ENCODE results near the gene CUBN.

Gene CUBN

GRCh38 chr10:16863766-16864165, 265.8 kb downstream of the CUBN start:
- Histone ChIP-seq H3K9ac (ENCODE audit: low read depth, low read length) (no peak overlapping the region), H3K27me3 (ENCODE audit: control insufficient read depth, insufficient read depth, low read length) (no peaks in the 10 kb centered on the region), H3K4me1 (ENCODE audit: control insufficient read depth, insufficient read depth, low read length) (peaks cover 11% of the 10 kb centered on the region), H3K36me3 (ENCODE audit: insufficient read depth, low read length) (no peaks in the 10 kb centered on the region), H3K4me2 (ENCODE audit: low read length) (no peak overlapping the region), H3K4me3 (ENCODE audit: low read length) (no peak overlapping the region), H3K9me3 (replicated peaks; ENCODE audit: low read length) (no peaks in the 10 kb centered on the region)

GRCh38 chr10:16857419-16857818, 272.2 kb downstream of the CUBN start:
- Histone ChIP-seq H3K36me3 (ENCODE audit: insufficient read depth, low read length) (no peaks in the 10 kb centered on the region), H3K9me3 (replicated peaks; ENCODE audit: low read length) (no peaks in the 10 kb centered on the region), H3K4me1 (ENCODE audit: control insufficient read depth, insufficient read depth, low read length) (peaks cover 4% of the 10 kb centered on the region)

DNA sequence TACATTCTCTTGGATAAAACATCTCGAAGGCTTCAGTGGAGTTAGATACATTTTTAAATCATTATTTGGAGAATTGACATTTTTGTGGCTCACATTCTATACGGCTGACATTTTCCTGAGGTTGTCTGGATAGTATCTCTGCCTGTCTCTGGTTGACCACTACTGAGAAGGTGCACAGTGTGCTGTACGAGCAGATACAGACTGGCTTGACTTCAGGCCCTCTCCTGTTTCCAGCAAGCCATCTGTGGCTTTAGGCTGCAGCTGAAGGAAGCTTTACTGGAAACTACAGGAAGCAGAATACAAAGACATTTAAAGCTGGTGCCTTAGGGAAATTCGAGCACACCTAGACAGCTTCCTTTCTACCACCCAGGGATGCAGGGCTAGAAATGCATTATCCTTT, 273.0 kb downstream of the CUBN start:
- Histone ChIP-seq H3K4me3 (ENCODE audit: low read length) (no peak overlapping the region), H3K9me3 (replicated peaks; ENCODE audit: low read length) (no peaks in the 10 kb centered on the region), H3K36me3 (ENCODE audit: insufficient read depth, low read length) (no peaks in the 10 kb centered on the region), H3K27me3 (ENCODE audit: control insufficient read depth, insufficient read depth, low read length) (no peaks in the 10 kb centered on the region), H3K9ac (ENCODE audit: low read depth, low read length) (no peak overlapping the region), H3K4me2 (ENCODE audit: low read length) (no peak overlapping the region), H3K4me1 (ENCODE audit: control insufficient read depth, insufficient read depth, low read length) (peaks cover 4% of the 10 kb centered on the region)

More at GRCh38 chr10:16857419-16857818, 272.2 kb downstream of the CUBN start:
- Histone ChIP-seq H3K4me3 (ENCODE audit: low read length) (no peak overlapping the region), H3K4me2 (ENCODE audit: low read length) (no peak overlapping the region), H3K9ac (ENCODE audit: low read depth, low read length) (no peak overlapping the region), H3K27me3 (ENCODE audit: control insufficient read depth, insufficient read depth, low read length) (no peaks in the 10 kb centered on the region)

DNA sequence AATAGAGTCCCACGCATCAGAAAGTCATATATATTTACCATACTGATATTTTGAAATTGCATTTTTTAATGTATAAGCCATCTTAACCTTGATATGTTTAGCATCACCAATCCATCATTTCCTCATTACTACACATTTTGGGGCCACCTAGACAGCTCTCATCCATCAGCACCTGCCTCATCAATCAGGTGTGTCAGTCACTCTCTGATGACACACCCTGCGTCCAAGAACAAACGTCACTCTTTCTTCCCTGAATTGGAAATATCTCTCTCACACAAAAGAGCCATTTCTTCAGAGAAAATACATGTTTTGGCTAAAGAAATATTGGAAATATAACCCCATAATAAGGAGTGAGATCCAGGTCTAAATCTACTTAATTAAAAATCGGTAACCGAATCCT, 273.5 kb downstream of the CUBN start:
- Histone ChIP-seq H3K4me3 (ENCODE audit: low read length) (no peak overlapping the region), H3K27me3 (ENCODE audit: control insufficient read depth, insufficient read depth, low read length) (no peaks in the 10 kb centered on the region), H3K4me1 (ENCODE audit: control insufficient read depth, insufficient read depth, low read length) (peaks cover 4% of the 10 kb centered on the region), H3K4me2 (ENCODE audit: low read length) (no peak overlapping the region), H3K9me3 (replicated peaks; ENCODE audit: low read length) (no peaks in the 10 kb centered on the region), H3K9ac (ENCODE audit: low read depth, low read length) (no peak overlapping the region), H3K36me3 (ENCODE audit: insufficient read depth, low read length) (no peaks in the 10 kb centered on the region)

GRCh38 chr10:16854623-16855022, 275.0 kb downstream of the CUBN start:
- Histone ChIP-seq H3K4me3 (ENCODE audit: low read length) (no peak overlapping the region), H3K27me3 (ENCODE audit: control insufficient read depth, insufficient read depth, low read length) (no peaks in the 10 kb centered on the region), H3K4me2 (ENCODE audit: low read length) (no peak overlapping the region), H3K9me3 (replicated peaks; ENCODE audit: low read length) (no peaks in the 10 kb centered on the region), H3K36me3 (ENCODE audit: insufficient read depth, low read length) (no peaks in the 10 kb centered on the region), H3K4me1 (ENCODE audit: control insufficient read depth, insufficient read depth, low read length) (peaks cover 4% of the 10 kb centered on the region), H3K9ac (ENCODE audit: low read depth, low read length) (no peak overlapping the region)

GRCh38 chr10:16853809-16854208, 275.8 kb downstream of the CUBN start:
- no peak overlapping the region for H3K9ac ChIP-seq (ENCODE audit: low read depth, low read length)
- no peaks in the 10 kb centered on the region for H3K36me3 ChIP-seq (ENCODE audit: insufficient read depth, low read length)
- no peaks in the 10 kb centered on the region for H3K9me3 ChIP-seq (replicated peaks; ENCODE audit: low read length)
- H3K4me1 ChIP-seq (ENCODE audit: control insufficient read depth, insufficient read depth, low read length): peaks cover 4% of the 10 kb centered on the region
- H3K4me3 ChIP-seq (ENCODE audit: low read length): no peak overlapping the region
- no peaks in the 10 kb centered on the region for H3K27me3 ChIP-seq (ENCODE audit: control insufficient read depth, insufficient read depth, low read length)
- no peak overlapping the region for H3K4me2 ChIP-seq (ENCODE audit: low read length)

- Histone ChIP-seq H3K4me2 (ENCODE audit: low read length) (no peak overlapping the region), H3K27me3 (ENCODE audit: control insufficient read depth, insufficient read depth, low read length) (no peaks in the 10 kb centered on the region), H3K4me3 (ENCODE audit: low read length) (no peak overlapping the region), H3K4me1 (ENCODE audit: control insufficient read depth, insufficient read depth, low read length) (peaks cover 4% of the 10 kb centered on the region), H3K9me3 (replicated peaks; ENCODE audit: low read length) (no peaks in the 10 kb centered on the region), H3K36me3 (ENCODE audit: insufficient read depth, low read length) (no peaks in the 10 kb centered on the region), H3K9ac (ENCODE audit: low read depth, low read length) (no peak overlapping the region)
Observed at GRCh38 chr10:16853201-16853600, 276.4 kb downstream of the CUBN start.

DNA sequence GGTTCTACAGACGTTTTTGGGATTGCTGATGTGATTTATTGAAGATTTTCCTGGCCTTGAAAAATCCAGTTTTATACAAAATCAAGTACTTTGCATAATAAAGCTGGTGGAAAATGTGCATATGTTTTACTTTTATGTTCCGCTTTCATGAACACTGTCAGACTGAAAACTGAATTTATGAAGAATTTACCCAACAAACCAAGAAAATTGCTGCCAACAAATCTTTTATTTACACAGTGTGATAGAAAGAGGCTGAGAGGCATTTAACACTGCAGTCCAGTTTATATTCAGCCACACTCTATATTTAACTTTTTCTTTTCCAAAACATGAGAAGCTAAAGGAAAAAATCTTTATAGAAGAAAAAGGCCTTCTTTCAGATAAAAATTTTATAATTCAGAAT, 277.0 kb downstream of the CUBN start:
- Histone ChIP-seq H3K4me1 (ENCODE audit: control insufficient read depth, insufficient read depth, low read length) (peaks cover 4% of the 10 kb centered on the region), H3K27me3 (ENCODE audit: control insufficient read depth, insufficient read depth, low read length) (no peaks in the 10 kb centered on the region), H3K36me3 (ENCODE audit: insufficient read depth, low read length) (no peaks in the 10 kb centered on the region), H3K9ac (ENCODE audit: low read depth, low read length) (no peak overlapping the region), H3K4me3 (ENCODE audit: low read length) (no peak overlapping the region), H3K4me2 (ENCODE audit: low read length) (no peak overlapping the region), H3K9me3 (replicated peaks; ENCODE audit: low read length) (no peaks in the 10 kb centered on the region)

DNA sequence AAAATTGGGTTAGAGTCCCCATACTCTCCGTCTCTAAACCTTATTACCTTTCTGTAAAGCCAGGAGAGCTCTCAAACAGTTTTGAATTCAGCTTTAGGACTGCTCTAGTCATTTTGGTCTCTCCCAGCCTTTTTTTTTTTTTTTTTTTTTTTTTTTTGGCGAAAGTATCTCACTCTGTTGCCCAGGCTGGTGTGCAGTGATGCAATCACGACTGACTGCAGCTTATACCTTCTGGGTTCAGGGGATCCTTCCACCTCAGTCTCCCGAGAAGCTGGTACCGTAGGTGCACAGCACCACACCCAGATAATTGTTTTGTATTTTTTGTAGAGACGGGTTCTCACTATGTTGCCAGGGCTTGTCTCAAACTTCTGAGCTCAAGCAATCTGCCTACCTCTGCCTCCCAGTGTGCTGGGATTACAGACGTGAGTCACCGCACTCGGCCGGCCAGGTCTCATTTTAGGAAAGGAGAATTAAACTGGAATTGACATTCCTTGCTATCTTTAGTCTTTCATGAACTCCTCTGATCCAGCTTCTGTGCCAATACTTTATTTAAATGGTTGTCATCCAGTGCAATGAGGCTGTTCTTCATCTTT, 281.0 kb downstream of the CUBN start:
- H3K4me3 ChIP-seq (ENCODE audit: low read length): no peak overlapping the region
- H3K36me3 ChIP-seq (ENCODE audit: insufficient read depth, low read length): no peaks in the 10 kb centered on the region
- no peaks in the 10 kb centered on the region for H3K4me1 ChIP-seq (ENCODE audit: control insufficient read depth, insufficient read depth, low read length)
- H3K4me2 ChIP-seq (ENCODE audit: low read length): no peak overlapping the region
- no peak overlapping the region for H3K9ac ChIP-seq (ENCODE audit: low read depth, low read length)
- no peaks in the 10 kb centered on the region for H3K27me3 ChIP-seq (ENCODE audit: control insufficient read depth, insufficient read depth, low read length)
- no peaks in the 10 kb centered on the region for H3K9me3 ChIP-seq (replicated peaks; ENCODE audit: low read length)

DNA sequence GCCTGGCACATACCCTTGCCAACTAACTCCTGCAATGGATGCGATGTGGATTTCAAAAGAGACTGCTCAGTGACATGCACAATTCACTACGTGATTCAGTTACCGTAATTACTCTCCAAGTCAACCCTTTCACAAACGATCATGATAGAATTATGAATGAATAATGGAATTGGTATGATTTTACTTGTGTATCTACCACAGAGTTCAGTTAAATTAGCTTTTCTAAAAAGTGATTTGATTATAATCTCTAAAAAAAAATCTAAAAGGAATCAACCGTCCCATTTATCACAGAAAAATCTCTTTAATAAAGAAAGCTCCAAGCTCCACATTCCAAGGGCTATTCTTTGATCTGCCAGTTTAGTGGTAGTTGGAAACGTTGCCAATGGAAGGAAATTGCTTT, 282.0 kb downstream of the CUBN start:
- H3K4me1 ChIP-seq (ENCODE audit: control insufficient read depth, insufficient read depth, low read length): no peaks in the 10 kb centered on the region

GRCh38 chr10:16845248-16845647, 284.4 kb downstream of the CUBN start:
- no peaks in the 10 kb centered on the region for H3K9me3 ChIP-seq (replicated peaks; ENCODE audit: low read length)
- H3K27me3 ChIP-seq (ENCODE audit: control insufficient read depth, insufficient read depth, low read length): no peaks in the 10 kb centered on the region
- H3K4me3 ChIP-seq (ENCODE audit: low read length): no peak overlapping the region
- no peak overlapping the region for H3K9ac ChIP-seq (ENCODE audit: low read depth, low read length)
- H3K4me2 ChIP-seq (ENCODE audit: low read length): no peak overlapping the region
- H3K36me3 ChIP-seq (ENCODE audit: insufficient read depth, low read length): no peaks in the 10 kb centered on the region
- H3K4me1 ChIP-seq (ENCODE audit: control insufficient read depth, insufficient read depth, low read length): no peaks in the 10 kb centered on the region

More for the DNA sequence above, 282.0 kb downstream of the CUBN start:
- H3K4me2 ChIP-seq (ENCODE audit: low read length): no peak overlapping the region
- no peak overlapping the region for H3K9ac ChIP-seq (ENCODE audit: low read depth, low read length)
- H3K9me3 ChIP-seq (replicated peaks; ENCODE audit: low read length): no peaks in the 10 kb centered on the region
- no peaks in the 10 kb centered on the region for H3K27me3 ChIP-seq (ENCODE audit: control insufficient read depth, insufficient read depth, low read length)
- H3K4me3 ChIP-seq (ENCODE audit: low read length): no peak overlapping the region
- no peaks in the 10 kb centered on the region for H3K36me3 ChIP-seq (ENCODE audit: insufficient read depth, low read length)

- Histone ChIP-seq H3K9ac (ENCODE audit: low read depth, low read length) (no peak overlapping the region), H3K9me3 (replicated peaks; ENCODE audit: low read length) (no peaks in the 10 kb centered on the region), H3K4me2 (ENCODE audit: low read length) (no peak overlapping the region), H3K27me3 (ENCODE audit: control insufficient read depth, insufficient read depth, low read length) (no peaks in the 10 kb centered on the region), H3K36me3 (ENCODE audit: insufficient read depth, low read length) (no peaks in the 10 kb centered on the region), H3K4me3 (ENCODE audit: low read length) (no peak overlapping the region), H3K4me1 (ENCODE audit: control insufficient read depth, insufficient read depth, low read length) (no peaks in the 10 kb centered on the region)
Observed at GRCh38 chr10:16843252-16843870, 286.2 kb downstream of the CUBN start.
